OCI-M1 (cell line): ENCODE results near the gene RMDN3.

Source experiments
- DNase-seq: peaks from one replicate; lab custom pipeline; 2025; lab: John Stamatoyannopoulos, UW

RMDN3 gene

GRCh38 chr15:40693904-40694687, 61.0 kb downstream of the RMDN3 start:
- DNase-seq, result no peak

- DNase-seq, result no peak
Measured at GRCh38 chr15:40691737-40692136, 63.3 kb downstream of the RMDN3 start.

GRCh38 chr15:40688932-40689799, 65.9 kb downstream of the RMDN3 start:
- no peak for DNase-seq
